PC-9 (cell line): ENCODE results near the gene LSM3.

Source experiments
- EZH2 ChIP-seq: fragments of 200-600 bp; sonication (generic); IDR thresholded peaks from 2 replicates; pipeline ENCODE4 v1.8.0; 2017; ENCODE audit warnings: antibody characterized with exemption, low read depth
- TF ChIP-seq, protein P1 (sequence below): fragments of 200-600 bp; sonication (generic); conservative IDR thresholded peaks from 2 replicates; pipeline ENCODE4 v1.6.1; 2017; ENCODE audit warnings: mixed run types, antibody characterized with exemption, mild to moderate bottlenecking, moderate library complexity

DNA sequence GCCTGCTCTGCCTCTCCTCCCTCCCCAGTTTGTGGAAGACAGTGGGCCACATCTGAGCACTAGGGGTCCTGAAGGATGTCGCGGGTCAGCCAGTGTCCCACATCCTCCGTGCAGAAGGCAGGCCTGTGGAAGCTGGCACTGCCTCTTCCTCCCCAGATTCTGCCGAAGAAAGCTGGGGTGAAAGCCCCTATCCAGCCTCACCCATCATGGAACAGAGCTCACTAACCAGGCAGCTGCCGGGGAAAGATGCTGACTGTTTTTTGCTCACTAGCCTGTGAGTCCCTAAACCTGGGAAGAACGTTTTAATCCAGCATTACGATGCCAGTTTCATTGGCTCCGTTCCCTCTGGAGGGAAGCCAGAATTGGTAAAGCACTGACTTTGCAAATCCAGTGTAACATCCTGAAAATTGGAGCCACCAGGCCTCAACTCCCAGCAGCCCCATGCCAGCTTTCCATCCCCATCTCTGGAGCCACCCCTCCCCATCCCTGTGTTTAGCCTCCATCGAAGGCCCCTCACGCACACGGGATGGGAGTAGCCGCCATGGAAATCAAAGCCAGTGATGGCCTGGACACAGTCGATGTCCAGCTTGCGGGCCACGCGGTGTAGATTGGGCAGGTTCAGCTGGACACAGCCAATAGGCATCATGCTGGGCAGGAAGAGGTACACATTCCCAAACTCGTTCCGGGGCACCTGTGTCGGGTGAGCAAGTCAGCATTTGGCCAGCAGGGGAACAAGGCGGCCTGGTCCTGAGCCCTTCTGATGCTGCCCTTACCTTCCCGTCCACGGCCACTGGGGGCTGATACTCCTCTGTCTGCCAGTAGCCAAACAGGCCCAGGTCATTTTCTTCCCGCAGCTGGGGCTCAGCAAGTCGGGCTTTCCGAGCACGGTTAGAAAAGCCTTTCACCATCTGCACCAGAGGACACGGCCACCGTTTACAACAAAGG is 30.3 kb upstream of the LSM3 start:
- TF ChIP-seq, protein P1, sequence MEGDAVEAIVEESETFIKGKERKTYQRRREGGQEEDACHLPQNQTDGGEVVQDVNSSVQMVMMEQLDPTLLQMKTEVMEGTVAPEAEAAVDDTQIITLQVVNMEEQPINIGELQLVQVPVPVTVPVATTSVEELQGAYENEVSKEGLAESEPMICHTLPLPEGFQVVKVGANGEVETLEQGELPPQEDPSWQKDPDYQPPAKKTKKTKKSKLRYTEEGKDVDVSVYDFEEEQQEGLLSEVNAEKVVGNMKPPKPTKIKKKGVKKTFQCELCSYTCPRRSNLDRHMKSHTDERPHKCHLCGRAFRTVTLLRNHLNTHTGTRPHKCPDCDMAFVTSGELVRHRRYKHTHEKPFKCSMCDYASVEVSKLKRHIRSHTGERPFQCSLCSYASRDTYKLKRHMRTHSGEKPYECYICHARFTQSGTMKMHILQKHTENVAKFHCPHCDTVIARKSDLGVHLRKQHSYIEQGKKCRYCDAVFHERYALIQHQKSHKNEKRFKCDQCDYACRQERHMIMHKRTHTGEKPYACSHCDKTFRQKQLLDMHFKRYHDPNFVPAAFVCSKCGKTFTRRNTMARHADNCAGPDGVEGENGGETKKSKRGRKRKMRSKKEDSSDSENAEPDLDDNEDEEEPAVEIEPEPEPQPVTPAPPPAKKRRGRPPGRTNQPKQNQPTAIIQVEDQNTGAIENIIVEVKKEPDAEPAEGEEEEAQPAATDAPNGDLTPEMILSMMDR, result peak; percentile 34; the same call in 1 of the 2 replicates
- no peak for TF ChIP-seq EZH2
